Stimulated activated CD4-positive, alpha-beta T cell treated with anti-CD3 and anti-CD28 coated beads, Interleukin-1b, Interleukin-23, amount 100 ng/mL, for 24 hours (primary cell): ENCODE results near the gene GIMAP1.

Experiments used
- DNase-seq, 4 experiments: peaks; one replicate each; pipeline ENCODE4 v3.0.0-alpha.2; 2020; ENCODE audit warnings: low read depth in 4 of 4, low spot score in 1 of 4

The GIMAP1 gene

DNA sequence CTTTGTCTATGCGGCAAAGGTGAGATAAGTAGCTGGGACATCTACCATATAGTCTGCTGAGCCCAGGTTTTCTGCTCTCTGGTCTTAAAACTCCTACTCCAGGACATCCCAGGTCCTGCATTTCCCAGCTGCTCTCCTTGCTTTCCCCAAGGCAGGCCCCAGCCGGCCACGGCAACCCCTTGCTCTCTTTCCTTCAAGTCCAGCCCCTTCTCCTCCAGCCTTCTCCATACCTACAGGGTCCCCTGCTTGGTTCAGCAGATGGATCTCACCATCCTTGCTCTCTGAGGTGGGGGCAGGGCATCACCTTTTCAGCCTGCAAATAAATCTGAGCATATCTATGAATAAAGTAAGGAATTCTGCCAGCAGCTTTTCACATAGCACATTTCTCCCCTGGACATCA is 29.5 kb downstream of the GIMAP1 start:
- no peak for DNase-seq

DNA sequence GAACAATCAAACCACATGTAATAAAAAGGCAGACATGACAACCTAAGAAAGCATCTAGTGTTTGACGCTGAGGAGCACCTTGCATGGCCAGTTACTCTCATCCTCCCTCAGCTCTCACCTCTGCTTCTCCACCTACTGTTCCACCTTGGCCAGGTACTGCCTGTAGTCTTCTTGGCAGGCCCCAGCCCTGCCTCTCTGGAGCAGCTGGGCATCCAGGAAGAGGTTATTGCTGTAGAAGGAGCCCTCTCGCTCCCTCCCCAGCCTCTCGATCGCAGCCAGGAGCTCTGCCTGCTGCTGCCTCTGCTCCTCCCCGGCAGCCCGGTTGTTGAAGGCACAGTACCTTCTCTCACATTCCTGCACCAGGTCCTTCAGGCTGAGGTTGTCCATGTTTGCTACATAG is 30.5 kb downstream of the GIMAP1 start:
- no peak for DNase-seq

DNA sequence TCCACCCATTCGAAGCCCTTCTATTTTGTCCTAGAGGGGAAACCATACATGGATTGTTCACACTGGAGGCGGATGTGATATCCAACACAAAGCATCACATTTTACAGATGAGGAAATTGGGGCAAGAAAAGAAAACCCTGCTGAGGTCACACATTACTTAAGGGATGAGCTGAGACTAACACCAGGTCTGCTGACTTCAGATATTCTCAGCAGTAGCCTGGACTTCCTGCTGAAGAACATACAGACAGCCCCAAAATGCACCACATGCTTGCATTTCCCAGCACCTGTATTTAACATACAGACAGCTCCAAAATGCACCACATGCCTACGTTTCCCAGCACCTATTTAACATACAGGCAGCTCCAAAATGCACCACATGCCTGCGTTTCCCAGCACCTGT is 32.0 kb downstream of the GIMAP1 start:
- DNase-seq, result no peak

DNA sequence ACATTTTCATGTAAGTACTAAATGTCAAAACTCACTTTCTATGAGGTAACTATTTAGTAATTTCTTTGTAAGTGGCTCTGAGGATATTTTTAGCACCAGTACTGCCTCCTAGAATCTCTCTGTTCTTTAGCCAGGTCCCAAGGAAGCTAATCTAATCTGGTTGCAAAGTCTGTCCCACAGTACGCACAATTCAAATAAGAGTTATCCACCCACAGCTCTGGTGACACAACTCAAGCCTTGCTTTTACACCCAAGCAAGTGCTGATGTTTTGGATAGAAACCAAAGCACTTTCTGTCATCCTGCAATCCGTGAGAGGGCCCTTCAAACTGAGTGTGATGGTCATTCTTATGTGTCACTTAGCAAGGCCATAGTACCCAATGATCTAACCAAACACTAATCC is 35.3 kb downstream of the GIMAP1 start:
- no peak for DNase-seq

DNA sequence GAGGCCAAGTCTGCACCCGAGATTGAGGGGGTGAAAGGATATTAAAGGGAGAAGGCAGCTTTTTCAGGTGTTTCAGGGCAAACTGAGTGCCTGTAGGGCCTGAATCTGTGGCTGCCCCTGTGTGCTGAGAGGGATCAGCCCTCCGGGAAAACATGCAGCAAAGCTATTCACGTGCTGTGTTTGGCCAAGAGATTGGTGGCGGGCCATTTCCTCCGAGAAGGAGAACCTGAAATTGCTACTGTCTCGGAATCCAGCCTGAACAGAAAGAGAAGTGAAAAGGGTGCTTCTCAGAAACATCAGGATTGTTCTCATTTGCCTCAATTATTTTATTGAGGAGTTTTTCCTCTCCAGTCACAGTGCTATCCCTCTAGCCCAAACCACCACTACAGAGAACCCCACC is 36.8 kb downstream of the GIMAP1 start:
- DNase-seq, result no peak

DNA sequence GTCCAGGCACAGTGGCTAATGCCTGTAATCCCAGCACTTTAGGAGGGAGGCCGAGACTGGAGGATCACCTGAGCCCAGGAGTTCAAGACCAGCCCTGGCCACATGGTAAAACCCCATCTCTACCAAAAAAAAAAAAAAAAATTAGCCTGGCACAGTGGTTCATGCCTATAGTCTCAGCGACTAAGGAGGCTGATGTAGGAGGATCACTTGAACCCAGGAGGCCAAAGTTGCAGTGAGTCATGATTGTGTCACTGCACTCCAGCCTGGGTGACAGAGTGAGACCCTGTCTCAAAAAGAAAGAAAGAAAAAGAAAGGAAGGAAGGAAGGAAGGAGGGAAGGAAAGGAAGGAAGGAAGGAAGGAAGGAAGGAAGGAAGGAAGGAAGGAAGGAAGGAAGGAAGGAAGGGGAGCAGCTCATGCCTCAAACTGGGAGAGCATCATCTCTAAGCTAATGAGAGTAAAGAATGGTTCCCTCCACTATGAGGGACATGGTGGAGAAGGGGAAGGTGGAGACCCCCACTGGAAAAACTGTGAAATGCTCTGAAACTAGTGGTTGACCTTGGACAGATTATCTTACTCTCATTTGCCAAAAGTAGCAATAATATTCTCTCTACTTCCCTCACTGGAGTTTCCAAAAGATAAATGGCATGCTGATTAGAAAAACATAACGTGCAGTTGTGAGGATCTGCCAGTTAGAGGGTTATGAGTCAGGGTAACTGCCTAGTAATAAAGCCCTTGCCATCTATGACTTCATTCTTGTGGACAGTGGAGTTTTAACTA is 37.6 kb downstream of the GIMAP1 start:
- no peak for DNase-seq

DNA sequence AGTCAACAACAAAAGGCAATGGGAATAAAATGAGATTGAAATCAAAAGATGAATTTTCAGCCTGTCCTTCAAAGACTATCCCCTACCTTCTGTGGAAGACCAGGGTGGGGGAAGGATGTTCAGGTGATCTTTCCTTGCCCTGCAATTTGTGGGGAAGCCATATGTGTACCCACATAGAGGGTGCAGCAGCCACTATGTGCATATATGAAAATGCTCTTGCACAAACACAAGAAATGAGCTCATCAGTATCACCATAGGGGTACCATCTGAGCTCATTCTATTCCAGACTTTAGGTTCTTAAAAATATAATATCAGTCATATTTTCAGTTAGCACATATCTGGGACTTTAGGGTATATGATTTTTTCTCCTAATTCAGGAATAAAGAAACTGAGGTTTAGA is 38.5 kb downstream of the GIMAP1 start:
- DNase-seq, result no peak

DNA sequence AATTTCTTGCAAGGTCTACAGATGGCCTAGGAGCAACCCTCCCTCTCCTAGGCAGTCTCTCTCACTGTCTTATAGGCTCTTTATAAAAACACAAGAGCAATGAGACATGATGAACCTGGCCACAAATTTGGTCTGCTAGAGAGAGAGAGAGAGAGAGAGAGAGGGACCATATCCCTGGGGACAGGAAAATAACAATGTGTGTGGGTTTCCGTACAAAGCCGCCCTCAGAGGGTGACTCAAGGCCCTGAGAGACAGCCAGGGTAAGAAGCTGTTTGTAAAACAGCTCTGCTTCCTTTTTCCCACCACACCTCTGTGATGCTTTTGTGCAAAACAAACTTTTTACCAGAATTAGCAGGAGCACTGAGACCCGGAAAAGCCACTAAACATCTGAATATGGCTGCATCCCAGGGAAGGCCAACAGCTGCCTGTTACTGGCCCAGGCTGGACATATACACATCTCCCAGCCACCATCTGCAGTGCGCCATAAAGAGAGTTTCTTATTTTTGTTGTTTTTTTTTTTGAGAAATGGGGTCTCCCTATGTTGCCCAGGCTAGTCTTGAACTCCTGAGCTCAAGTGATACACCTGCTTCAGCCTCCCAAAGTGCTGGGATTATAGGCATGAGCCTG is 39.2 kb downstream of the GIMAP1 start:
- no peak for DNase-seq

DNA sequence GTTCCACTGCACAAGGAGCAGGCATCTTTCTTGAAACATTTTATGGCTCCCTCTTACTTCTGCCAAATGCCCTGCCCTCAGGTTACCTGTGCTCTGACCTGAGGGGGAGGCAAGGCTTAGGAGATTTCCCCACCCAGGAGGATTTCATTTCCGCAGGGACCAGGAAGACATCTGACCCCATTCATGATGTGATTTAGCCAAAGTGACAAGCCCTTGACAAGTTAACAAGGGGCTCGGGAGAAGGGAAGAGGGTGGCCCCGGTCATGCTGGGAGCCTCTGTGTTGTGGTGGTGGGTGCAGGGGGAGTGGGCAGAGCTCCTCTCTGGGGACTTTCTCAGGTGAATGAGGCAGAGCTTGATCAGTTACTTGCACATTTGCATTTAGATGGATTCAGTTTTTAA is 39.8 kb downstream of the GIMAP1 start:
- no peak for DNase-seq

DNA sequence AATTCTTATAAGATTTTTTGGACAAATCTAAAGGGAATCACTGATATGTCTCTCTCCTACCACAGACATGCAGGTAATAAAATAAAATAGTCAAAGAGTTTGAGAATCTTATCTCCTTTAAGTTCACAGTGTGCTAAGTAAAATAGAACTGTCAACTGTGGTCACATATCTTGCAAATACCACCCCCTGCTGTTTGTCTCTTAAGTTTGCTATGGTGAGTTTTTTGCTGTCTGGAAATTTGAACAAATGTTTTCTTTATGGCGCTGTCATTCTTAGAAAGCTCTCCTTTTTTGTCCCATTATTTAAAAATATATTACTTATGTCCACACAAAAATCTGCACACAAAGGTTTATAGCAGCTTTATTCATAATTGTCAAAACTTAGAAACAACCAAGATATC is 40.4 kb downstream of the GIMAP1 start:
- DNase-seq, result no peak

DNA sequence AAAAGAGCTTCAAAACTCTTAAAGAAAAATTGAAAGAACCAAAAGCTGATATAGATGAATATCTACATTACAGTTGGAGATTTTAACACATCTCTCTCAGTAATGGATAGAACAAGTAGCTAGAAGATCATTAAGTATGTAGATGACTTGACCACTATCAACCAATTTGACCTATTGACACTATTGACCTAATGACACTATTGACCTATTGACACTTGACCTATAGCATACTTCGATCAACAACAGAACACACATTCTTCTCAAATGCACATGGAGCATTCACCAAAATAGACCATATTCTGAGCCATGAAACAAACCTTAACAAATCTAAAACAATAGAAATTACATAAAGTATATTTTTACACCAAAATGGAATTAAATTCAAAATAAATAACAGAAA is 43.1 kb downstream of the GIMAP1 start:
- no peak for DNase-seq

DNA sequence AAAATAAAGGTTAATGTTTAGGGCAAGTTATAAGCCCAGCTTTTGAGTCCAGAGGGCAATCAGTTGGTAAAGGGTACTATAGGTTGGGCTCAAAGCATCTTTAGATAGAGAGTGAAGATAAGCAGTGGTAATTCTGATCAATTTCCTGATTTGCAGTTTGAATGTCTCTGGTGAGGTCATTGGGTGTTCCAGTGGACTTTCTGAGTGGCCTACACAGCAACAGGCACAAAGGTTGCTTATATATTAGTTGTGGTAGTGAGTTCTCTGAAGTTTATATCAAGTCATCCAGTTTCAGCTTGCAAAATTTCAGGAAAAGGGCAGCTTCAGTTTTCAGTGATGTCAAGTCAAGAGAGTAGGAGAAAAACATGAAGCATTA is 49.9 kb downstream of the GIMAP1 start:
- no peak for DNase-seq

DNA sequence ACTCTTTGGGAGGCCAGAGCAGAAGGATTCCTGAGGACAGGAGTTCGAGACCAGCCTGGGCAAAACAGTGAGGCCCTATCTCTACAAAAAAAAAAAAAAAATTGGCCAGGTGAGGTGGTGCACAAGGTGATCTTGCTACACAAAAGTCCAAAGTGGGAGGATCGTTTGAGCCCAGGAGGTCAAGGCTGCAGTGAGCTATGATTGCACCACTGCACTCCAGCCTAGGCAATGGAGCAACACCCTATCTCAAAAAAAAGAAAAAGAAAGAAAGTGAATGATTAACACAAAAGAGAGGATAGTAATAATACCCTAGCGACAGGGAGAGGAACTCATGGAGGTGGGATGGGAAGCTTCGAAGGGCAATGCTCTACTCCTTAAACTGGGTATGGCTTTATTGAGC is 53.4 kb downstream of the GIMAP1 start:
- no peak for DNase-seq
